ENCODE results near the gene SCLY. TPM values are rescaled to one million over a fixed set of nuclear protein-coding genes. Genes with fewer than 3 reads are reported as not detected.

Gene SCLY
- 8.2 and 10.2 TPM in 2 replicates for total RNA-seq

GRCh38 chr2:238060542-238061314 lies at the start of gene SCLY:
Gene SCLY, plus strand, starts transcription at chr2:238061001. Its CDS starts 54 bp downstream, at chr2:238061055.

GRCh38 chr2:238100049-238100820 lies 39.4 kb downstream of the SCLY start, which contains the start of gene ESPNL:
Gene ESPNL, plus strand, starts transcription at chr2:238100340. Its CDS starts 80 bp downstream, at chr2:238100420.

GRCh38 chr2:238138331-238139195 lies 77.8 kb downstream of the SCLY start, which contains the start of gene KLHL30:
Gene KLHL30, plus strand, starts transcription at chr2:238138668. Its CDS starts 2,087 bp downstream, at chr2:238140755.

Small RNA genes lying within 50 kb of the gene (small RNA-seq; reads per million reads assigned to genes)
- gene RNU6-1333P: not detected

Other genes starting within 250 kb of the SCLY start
- 2.4 and 3.6 TPM in 2 replicates for gene RAMP1, start 201.4 kb upstream of the SCLY start, total RNA-seq
- gene UBE2F, start 94.0 kb upstream of the SCLY start, total RNA-seq: 17.3 and 65.0 TPM in 2 replicates
- gene ESPNL, start 39.3 kb downstream of the SCLY start, total RNA-seq: 0.87 and 7.5 TPM in 2 replicates
- not detected in 2 replicates for gene KLHL30, start 77.7 kb downstream of the SCLY start, total RNA-seq
- not detected in 2 replicates for gene ERFE, start 98.0 kb downstream of the SCLY start, total RNA-seq
- 13.2 and 23.6 TPM in 2 replicates for gene ILKAP, start 142.7 kb downstream of the SCLY start, total RNA-seq
- 1.5 and 1.6 TPM in 2 replicates for gene HES6, start 179.0 kb downstream of the SCLY start, total RNA-seq
- 4.3 and 5.9 TPM in 2 replicates for gene PER2, start 227.6 kb downstream of the SCLY start, total RNA-seq